ENCODE data around the gene FKRP. TPM values are rescaled to one million over a fixed set of nuclear protein-coding genes. Genes with fewer than 3 reads are reported as not detected.

FKRP gene
- total and polyA plus RNA-seq, 2 donors = 10.6 to 19.3 TPM

DNA sequence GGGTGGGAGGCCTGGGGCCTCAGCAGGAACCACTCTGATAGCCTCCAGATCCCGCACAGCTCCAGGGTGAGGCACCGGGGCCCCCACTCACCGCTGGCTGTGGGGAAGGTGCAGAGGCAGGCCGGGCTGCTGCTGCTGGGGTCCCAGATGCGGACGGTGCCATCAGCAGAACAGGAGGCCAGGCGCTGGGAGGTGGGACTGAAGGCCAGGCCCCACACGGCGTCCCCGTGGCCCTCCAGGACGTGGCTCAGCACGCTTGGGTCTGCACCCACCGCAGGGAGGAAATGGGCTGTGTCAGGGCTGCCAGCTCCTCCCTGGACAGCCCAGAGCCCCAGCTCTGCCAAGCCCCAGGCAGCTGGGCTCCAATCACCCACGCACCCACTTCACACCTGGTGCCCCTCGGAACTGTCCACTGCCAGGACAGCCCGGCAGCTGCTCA lies 22.8 kb upstream of the FKRP start:
- WGBS = 90% methylated on average over 16 of the region's 16 CpGs
- H3K27ac ChIP-seq (ENCODE audit: low read depth) = no peak overlapping the region

DNA sequence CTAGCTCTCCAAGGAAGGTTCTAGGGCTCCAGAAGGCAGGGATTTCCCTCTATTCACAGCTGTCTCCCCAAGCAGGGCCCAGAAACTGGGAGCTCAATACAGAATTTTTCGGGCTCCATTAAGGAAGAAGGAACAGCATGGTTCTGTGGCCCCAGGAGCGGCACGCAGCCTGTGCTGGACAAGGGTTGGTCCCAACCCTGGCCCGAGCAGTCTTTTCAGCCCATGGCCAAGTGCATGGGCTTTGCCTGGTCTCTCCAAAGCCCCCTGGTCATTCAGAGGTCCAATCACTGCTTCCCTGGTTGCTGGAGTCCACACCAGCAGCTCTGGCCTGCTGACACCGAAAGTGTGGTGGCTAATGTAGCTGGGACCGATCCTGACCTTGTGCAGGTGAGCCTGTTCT lies 22.4 kb upstream of the FKRP start:
- Histone ChIP-seq H3K36me3 (ENCODE audit: insufficient read depth) (peaks cover 13% of the 10 kb centered on the region), H3K27ac (ENCODE audit: low read depth) (no peak overlapping the region), H3K4me3 (ENCODE audit: low read depth, low read length) (no peak overlapping the region), H3K4me1 (ENCODE audit: insufficient read depth) (no peaks in the 10 kb centered on the region)
- 96% methylated on average over 6 of the region's 6 CpGs for WGBS
- DNase-seq (ENCODE audit: extremely low spot score) = no peak

More for the DNA sequence above, 22.8 kb upstream of the FKRP start:
- no peak for DNase-seq (ENCODE audit: extremely low spot score)
- peaks cover 13% of the 10 kb centered on the region for H3K36me3 ChIP-seq (ENCODE audit: insufficient read depth)
- H3K4me1 ChIP-seq (ENCODE audit: insufficient read depth) = no peaks in the 10 kb centered on the region
- H3K4me3 ChIP-seq (ENCODE audit: low read depth, low read length) = no peak overlapping the region

DNA sequence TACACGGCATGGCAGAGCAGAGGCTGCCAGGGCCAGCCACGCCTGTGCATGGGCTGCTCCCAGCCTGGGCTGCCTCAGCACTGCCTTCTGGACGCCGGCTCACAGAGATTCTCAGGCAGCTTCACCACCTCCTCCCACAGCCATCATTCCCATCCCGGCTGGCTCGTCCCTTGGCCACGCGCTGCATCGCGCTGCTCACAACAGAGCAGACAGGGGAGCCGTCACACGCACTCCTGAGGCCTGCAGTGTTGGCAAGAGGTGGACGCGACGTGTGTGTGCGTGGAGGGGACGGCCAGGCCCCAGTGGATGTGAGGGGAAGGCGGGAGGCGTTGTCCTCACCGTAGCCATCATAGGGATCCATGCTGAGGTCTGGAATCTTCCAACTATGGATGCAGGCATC lies 21.4 kb upstream of the FKRP start:
- no peak for DNase-seq (ENCODE audit: extremely low spot score)
- no peaks in the 10 kb centered on the region for H3K4me1 ChIP-seq (ENCODE audit: insufficient read depth)
- H3K36me3 ChIP-seq (ENCODE audit: insufficient read depth) = peaks cover 13% of the 10 kb centered on the region
- H3K27ac ChIP-seq (ENCODE audit: low read depth) = no peak overlapping the region
- H3K4me3 ChIP-seq (ENCODE audit: low read depth, low read length) = no peak overlapping the region
- 86% methylated on average over 20 of the region's 20 CpGs for WGBS

DNA sequence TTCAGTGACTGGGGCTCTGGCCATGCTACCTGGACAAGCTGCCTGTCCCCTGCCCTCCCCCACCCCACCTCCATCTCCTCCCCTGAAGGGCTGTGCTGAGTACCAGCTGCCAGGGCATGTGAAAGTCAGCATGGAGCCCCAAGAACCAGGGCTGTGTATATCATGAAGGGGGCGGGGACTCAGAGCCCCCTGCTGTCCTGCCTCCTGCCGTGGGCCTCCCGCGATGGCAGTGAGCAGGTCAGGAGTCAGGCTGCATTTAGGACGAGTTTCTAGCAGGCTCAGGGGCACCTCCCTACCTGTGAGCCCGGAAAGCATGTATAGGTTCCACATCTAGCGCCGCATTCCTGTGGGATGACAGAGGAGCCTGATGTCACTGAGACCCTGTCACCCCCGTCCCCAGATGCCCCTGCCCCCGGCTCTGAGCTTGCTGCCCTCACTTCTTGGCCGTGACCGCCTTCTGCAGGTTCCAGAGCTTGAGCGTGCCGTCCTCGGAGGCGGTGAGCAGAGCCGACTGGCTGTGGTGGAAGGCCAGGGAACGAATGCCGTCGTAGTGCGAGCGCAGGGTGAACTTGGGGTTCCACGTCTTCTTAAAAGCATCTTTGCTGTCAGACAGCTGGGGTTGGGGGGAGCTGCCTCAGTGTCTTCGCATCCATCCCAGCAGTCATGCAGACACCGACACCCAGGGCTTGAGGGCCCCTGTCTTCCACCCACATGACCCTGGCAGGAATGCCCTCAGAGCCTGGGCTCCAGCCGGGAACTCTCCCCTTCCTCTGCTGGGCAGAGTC lies 20.6 kb upstream of the FKRP start:
- WGBS = 91% methylated on average over 26 of the region's 26 CpGs
- Histone ChIP-seq H3K4me3 (ENCODE audit: low read depth, low read length) (no peak overlapping the region), H3K36me3 (ENCODE audit: insufficient read depth) (peaks cover 11% of the 10 kb centered on the region), H3K27ac (ENCODE audit: low read depth) (no peak overlapping the region), H3K4me1 (ENCODE audit: insufficient read depth) (no peaks in the 10 kb centered on the region)
- no peak for DNase-seq (ENCODE audit: extremely low spot score)

DNA sequence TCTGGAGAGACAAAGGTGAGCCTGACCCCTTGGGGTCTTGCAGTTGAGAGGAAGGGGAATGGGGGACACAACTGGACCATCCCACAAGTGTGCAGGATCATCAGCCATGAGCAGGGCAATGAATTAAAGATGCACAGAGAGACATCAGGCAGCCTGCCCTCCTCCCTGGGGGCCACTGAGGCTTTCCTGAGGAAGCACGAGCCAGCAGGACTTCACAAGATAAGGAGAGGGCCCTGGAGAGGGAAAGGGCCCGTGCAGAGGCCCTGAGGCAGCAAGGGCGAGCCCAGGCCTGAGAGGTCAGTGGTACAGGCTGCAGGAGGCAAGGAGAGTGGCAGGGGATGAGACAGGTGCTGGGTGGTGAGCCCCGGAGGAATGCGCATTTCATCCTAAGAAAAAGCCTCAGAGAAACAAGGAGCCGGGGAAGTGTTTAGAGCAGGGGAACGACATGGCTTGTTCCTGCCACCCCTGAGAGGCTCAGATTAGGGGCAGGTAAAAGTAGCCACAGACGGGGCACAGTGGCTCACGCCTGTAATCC lies 19.9 kb upstream of the FKRP start:
- Histone ChIP-seq H3K4me1 (ENCODE audit: insufficient read depth) (no peaks in the 10 kb centered on the region), H3K36me3 (ENCODE audit: insufficient read depth) (peaks cover 10% of the 10 kb centered on the region), H3K27ac (ENCODE audit: low read depth) (no peak overlapping the region), H3K4me3 (ENCODE audit: low read depth, low read length) (no peak overlapping the region)
- 81% methylated on average over 9 of the region's 9 CpGs for WGBS
- DNase-seq (ENCODE audit: extremely low spot score) = no peak

DNA sequence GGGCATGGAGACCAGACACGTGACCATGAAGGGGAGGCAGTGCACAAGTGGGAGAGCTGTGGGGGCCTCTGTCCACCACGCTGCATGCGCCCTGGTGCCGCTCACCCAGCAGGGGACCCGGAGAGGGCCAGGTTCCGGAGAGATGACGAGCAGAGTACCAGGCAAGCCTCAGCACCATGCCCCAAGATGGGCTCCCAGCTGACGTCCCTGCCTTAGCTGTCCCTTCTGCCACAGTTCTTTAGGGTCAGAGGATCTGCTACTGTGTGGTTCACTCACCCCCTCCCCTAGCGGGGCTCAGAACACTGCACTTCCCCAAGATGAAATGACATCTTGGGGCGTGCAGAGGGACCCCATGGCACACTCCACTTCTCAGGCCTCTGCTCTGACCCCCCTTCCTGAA lies 19.3 kb upstream of the FKRP start:
- H3K36me3 ChIP-seq (ENCODE audit: insufficient read depth) = peaks cover 10% of the 10 kb centered on the region
- no peaks in the 10 kb centered on the region for H3K4me1 ChIP-seq (ENCODE audit: insufficient read depth)
- no peak overlapping the region for H3K27ac ChIP-seq (ENCODE audit: low read depth)
- H3K4me3 ChIP-seq (ENCODE audit: low read depth, low read length) = no peak overlapping the region
- 85% methylated on average over 10 of the region's 10 CpGs for WGBS
- no peak for DNase-seq (ENCODE audit: extremely low spot score)

DNA sequence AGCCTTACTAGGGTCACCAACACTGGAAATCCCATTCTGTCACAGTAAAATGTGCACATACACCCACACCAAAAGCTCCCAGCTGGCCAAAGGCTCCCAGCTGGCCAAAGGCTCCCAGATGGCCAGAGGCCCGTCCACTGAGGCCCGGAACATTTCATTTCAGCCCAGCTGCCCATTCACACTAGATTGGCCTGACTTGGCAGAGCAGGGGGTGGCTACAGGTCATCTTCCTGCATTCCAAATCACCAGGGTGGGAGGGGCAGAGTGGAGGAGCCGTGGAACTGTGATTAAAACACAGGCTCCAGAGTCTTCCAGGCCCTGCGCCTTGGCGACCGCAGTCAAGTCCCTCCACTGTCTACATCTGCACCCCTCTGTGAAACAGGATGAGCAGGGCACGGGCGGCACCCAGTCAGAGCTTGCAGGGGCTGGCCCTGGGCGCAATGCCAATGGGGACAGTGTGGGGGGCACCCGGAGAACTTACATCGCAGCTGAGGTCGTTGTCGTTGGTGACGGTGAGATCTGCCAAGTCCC lies 18.8 kb upstream of the FKRP start:
- peaks cover 10% of the 10 kb centered on the region for H3K36me3 ChIP-seq (ENCODE audit: insufficient read depth)

DNA sequence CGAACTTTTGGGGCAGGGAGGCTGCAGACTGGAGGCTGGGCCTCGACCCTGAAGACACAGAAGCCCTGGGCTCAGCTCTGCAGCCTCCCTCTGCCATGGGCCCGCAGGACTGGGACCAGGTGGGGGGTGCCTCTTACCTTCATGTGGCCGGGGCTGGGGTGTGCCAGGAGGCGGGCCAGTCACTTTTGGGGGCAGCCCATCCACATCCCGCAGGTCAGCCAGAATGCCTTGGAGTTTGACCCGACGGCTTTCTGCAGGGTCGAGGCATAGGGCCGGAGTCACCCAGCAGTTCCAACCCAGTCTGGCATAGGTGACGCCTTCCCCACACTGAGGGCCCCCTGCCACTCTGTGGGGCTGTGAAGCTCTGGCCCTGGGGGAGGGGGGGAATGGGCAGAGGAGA lies 18.1 kb upstream of the FKRP start:
- no peak for DNase-seq (ENCODE audit: extremely low spot score)
- WGBS = 80% methylated on average over 11 of the region's 11 CpGs
- peaks cover 8% of the 10 kb centered on the region for H3K36me3 ChIP-seq (ENCODE audit: insufficient read depth)
- no peak overlapping the region for H3K27ac ChIP-seq (ENCODE audit: low read depth)
- no peak overlapping the region for H3K4me3 ChIP-seq (ENCODE audit: low read depth, low read length)
- H3K4me1 ChIP-seq (ENCODE audit: insufficient read depth) = no peaks in the 10 kb centered on the region

More for the DNA sequence above, 18.8 kb upstream of the FKRP start:
- DNase-seq (ENCODE audit: extremely low spot score) = no peak
- H3K4me3 ChIP-seq (ENCODE audit: low read depth, low read length) = no peak overlapping the region
- 55% methylated on average over 14 of the region's 14 CpGs for WGBS
- H3K4me1 ChIP-seq (ENCODE audit: insufficient read depth) = no peaks in the 10 kb centered on the region
- no peak overlapping the region for H3K27ac ChIP-seq (ENCODE audit: low read depth)

DNA sequence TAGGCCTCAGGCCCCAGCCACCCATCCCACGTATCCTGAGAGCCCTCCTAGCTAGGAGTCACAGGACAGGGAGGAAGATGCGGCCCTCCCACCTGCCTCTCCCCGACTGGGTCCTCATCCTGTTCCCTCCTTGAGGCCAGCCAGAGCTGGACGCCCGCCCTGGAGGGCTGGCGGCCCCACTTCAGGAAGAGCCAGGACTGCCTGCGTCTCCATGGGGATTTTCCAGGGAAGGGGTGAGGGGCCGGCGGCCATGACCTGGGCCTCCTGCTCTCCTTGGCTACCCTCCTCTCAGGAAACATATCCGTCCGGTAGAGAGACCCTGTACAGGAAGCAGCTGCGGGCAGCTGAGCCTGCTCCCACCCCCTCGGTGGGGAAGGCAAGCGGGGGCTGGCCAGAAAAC lies 17.6 kb upstream of the FKRP start:
- no peak for DNase-seq (ENCODE audit: extremely low spot score)
- WGBS = 74% methylated on average over 14 of the region's 14 CpGs
- Histone ChIP-seq H3K4me3 (ENCODE audit: low read depth, low read length) (no peak overlapping the region), H3K4me1 (ENCODE audit: insufficient read depth) (no peaks in the 10 kb centered on the region), H3K27ac (ENCODE audit: low read depth) (no peak overlapping the region), H3K36me3 (ENCODE audit: insufficient read depth) (peaks cover 5% of the 10 kb centered on the region)

DNA sequence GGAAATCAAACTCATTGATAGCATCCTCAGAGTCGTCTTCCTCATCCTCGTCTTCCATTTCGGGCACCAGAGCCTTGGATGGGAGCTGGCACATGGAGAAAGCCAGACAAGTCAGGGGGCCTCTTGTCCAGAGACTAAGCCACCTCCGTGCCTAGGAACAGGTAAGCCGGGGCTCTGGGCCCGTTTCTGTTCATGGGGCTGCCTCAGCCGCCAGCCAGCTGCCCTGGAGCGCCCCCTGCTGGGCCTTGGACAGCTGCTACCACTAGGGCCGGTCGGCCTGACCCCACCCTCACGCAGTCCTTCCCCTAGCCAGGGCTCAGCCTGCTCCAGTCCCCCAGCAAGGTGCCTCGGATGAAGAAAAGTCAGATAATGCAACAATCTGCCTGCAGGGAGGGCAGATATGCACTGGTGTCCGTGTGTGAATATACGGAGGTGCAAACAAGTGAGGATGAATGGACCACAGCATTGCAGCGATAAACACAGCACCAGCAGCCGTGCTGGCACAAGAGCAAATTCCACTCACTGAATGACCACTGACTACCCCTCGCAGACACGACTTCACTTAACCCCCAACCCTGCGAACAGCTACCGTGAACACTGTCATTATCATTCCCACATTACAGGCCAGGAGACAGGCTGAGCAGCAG lies 17.0 kb upstream of the FKRP start:
- Histone ChIP-seq H3K36me3 (ENCODE audit: insufficient read depth) (peaks cover 5% of the 10 kb centered on the region), H3K4me3 (ENCODE audit: low read depth, low read length) (no peak overlapping the region), H3K27ac (ENCODE audit: low read depth) (no peak overlapping the region), H3K4me1 (ENCODE audit: insufficient read depth) (no peaks in the 10 kb centered on the region)
- DNase-seq (ENCODE audit: extremely low spot score) = no peak
- WGBS = 43% methylated on average over 20 of the region's 20 CpGs

DNA sequence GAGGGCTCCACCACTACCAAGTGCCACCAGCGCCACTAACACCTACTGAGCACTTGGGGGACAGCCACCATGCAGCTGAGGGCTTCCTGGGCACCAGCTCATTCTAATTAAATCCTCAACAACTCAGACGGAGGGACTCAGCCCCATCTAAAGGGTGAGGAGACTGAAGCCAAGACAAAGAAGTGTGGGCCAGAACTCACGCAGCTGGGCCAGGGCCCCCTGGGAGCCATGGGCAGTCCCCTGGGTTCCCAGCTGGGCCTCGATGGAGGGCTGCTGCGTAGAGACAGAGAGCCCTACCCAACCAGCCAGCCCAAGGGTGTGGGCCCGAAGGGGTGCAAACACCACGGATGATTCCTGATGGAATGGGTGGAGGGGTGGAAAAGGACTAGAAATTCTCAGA lies 16.2 kb upstream of the FKRP start:
- no peak overlapping the region for H3K27ac ChIP-seq (ENCODE audit: low read depth)
- no peak overlapping the region for H3K4me3 ChIP-seq (ENCODE audit: low read depth, low read length)
- no peaks in the 10 kb centered on the region for H3K4me1 ChIP-seq (ENCODE audit: insufficient read depth)
- H3K36me3 ChIP-seq (ENCODE audit: insufficient read depth) = peaks cover 5% of the 10 kb centered on the region
- no peak for DNase-seq (ENCODE audit: extremely low spot score)
- WGBS = 87% methylated on average over 7 of the region's 7 CpGs

DNA sequence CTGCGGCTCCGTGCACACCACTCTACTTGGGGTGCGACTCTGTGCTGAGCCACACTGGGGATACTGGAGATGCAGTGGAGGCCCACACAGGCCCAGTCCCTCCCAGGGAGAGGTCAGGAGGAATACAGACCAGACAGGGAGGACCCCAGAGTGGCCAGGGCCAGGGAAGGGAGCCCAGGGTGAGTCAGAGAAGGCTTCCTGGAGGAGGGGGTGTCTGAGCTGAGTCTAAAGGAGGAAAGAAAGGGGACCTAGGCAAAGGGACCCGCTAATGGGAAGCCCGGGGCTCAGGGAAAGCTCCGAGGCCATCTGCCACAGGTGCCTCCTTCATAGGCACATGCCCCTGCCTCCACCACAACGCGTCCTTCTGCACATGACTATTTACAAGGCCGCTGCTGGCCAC lies 15.7 kb upstream of the FKRP start:
- Histone ChIP-seq H3K4me3 (ENCODE audit: low read depth, low read length) (no peak overlapping the region), H3K27ac (ENCODE audit: low read depth) (no peak overlapping the region), H3K36me3 (ENCODE audit: insufficient read depth) (peaks cover 5% of the 10 kb centered on the region), H3K4me1 (ENCODE audit: insufficient read depth) (no peaks in the 10 kb centered on the region)
- 95% methylated on average over 9 of the region's 9 CpGs for WGBS
- no peak for DNase-seq (ENCODE audit: extremely low spot score)

DNA sequence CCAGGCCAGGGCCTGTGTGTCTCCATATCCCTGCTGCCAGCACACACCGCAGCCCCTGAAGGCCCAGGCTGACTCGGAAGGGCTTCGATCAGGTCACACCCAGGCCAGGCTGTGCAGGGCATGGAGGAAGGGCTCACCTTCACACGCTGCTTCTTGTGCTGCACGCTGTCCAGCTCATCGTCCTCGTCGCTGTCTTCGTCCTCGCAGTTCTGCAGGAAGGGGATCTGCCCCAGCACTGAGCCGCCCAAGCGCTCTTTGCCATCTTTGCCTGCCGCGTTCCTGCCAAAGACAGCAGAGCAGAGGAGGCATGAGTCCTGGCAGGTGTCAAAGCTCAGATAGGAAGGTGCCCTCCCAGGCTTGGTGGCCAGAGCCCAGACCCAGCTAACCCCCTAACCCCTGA lies 15.3 kb upstream of the FKRP start:
- H3K4me1 ChIP-seq (ENCODE audit: insufficient read depth) = no peaks in the 10 kb centered on the region
- 93% methylated on average over 14 of the region's 14 CpGs for WGBS
- no peak for DNase-seq (ENCODE audit: extremely low spot score)
- no peak overlapping the region for H3K4me3 ChIP-seq (ENCODE audit: low read depth, low read length)
- H3K27ac ChIP-seq (ENCODE audit: low read depth) = no peak overlapping the region
- H3K36me3 ChIP-seq (ENCODE audit: insufficient read depth) = peaks cover 5% of the 10 kb centered on the region

DNA sequence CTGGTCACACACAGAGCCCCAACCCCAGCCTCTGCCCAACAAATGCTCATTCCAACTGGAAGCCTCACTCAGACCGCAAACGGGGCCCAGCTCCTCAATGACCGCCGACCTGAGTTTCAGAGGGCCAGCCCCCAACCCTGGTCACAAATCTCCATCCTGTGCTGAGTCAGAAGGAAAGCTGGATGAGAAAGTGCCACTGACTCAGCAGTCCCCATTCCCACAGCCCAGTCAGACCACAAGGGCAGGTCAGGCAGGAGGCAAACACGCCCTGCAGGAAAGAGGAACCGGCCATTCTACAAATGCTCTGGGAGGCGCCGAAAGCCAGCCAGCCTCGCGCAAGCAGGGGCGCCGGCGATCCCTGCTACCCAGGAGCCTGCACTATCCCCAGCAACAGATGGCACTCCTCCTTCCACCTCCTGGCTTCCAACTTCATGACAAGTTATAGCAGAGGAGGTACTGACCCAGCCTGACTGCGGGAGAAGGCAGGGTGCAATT lies 14.8 kb upstream of the FKRP start:
- 67% methylated on average over 14 of the region's 14 CpGs for WGBS
- no peak for DNase-seq (ENCODE audit: extremely low spot score)
- no peaks in the 10 kb centered on the region for H3K4me1 ChIP-seq (ENCODE audit: insufficient read depth)
- no peak overlapping the region for H3K4me3 ChIP-seq (ENCODE audit: low read depth, low read length)
- peaks cover 2% of the 10 kb centered on the region for H3K36me3 ChIP-seq (ENCODE audit: insufficient read depth)
- H3K27ac ChIP-seq (ENCODE audit: low read depth) = no peak overlapping the region

Measured in urinary bladder (tissue), 4 donors.